HUES6 (cell line): ENCODE measurements around the gene ARAP1.

Experiments used
- H3K27ac ChIP-seq: 2 replicates; pipeline ENCODE4 v1.7.0; 2013; ENCODE audit warnings: low read depth, mild to moderate bottlenecking, low read length, inconsistent platforms
- H3K27me3 ChIP-seq: 2 replicates; pipeline ENCODE4 v1.6.1; 2013; ENCODE audit warnings: low read length; ENCODE audit not compliant: control insufficient read depth, insufficient read depth
- H3K36me3 ChIP-seq: 2 replicates; pipeline ENCODE4 v1.6.1; 2013; ENCODE audit warnings: low read length; ENCODE audit not compliant: control insufficient read depth, insufficient read depth
- H3K4me1 ChIP-seq: 2 replicates; pipeline ENCODE4 v1.6.1; 2013; ENCODE audit warnings: low read length; ENCODE audit not compliant: control insufficient read depth, insufficient read depth
- H3K4me3 ChIP-seq: 2 replicates; pipeline ENCODE4 v1.5.1; 2013; ENCODE audit warnings: low read depth, low read length
- H3K9ac ChIP-seq: one replicate; pipeline ENCODE4 v1.6.1; 2013; ENCODE audit warnings: mild to moderate bottlenecking, low read length
- H3K9me3 ChIP-seq: 2 replicates; pipeline ENCODE4 v1.6.1; 2013; ENCODE audit warnings: low read depth, low read length; ENCODE audit not compliant: control insufficient read depth, insufficient read depth

Gene ARAP1

DNA sequence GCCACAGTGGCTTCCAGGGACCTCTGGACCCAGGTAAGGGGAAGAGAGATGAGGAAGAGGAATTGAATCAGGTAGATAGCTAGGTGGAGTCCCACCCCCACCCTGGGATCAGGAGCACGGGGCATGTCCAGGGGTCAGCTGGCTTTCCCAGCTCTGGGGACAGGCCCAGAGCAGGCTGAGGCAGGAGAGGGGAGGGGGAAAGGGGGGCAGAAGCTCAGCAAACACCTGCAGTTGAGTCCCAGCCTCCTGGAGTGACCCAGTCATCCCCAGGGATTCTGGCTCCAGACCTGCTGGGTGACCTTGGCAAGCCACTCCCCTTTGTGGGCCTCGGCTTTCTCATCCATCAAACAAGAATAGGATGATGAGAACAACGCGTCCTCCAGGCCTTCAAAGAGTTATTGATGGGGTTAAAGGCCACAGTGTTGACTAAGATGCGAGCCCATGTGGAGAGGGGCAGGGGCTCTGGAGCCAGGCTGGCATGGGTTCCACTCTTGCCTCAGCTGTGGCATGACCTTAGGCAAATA is 25.6 kb upstream of the ARAP1 start:
- no peaks in the 10 kb centered on the region for H3K36me3 ChIP-seq
- H3K9me3 ChIP-seq: no peaks in the 10 kb centered on the region
- H3K27me3 ChIP-seq: peaks cover 7% of the 10 kb centered on the region
- no peak overlapping the region for H3K27ac ChIP-seq
- H3K4me1 ChIP-seq: peaks cover 25% of the 10 kb centered on the region
- H3K9ac ChIP-seq: no peak overlapping the region
- H3K4me3 ChIP-seq: no peak overlapping the region

DNA sequence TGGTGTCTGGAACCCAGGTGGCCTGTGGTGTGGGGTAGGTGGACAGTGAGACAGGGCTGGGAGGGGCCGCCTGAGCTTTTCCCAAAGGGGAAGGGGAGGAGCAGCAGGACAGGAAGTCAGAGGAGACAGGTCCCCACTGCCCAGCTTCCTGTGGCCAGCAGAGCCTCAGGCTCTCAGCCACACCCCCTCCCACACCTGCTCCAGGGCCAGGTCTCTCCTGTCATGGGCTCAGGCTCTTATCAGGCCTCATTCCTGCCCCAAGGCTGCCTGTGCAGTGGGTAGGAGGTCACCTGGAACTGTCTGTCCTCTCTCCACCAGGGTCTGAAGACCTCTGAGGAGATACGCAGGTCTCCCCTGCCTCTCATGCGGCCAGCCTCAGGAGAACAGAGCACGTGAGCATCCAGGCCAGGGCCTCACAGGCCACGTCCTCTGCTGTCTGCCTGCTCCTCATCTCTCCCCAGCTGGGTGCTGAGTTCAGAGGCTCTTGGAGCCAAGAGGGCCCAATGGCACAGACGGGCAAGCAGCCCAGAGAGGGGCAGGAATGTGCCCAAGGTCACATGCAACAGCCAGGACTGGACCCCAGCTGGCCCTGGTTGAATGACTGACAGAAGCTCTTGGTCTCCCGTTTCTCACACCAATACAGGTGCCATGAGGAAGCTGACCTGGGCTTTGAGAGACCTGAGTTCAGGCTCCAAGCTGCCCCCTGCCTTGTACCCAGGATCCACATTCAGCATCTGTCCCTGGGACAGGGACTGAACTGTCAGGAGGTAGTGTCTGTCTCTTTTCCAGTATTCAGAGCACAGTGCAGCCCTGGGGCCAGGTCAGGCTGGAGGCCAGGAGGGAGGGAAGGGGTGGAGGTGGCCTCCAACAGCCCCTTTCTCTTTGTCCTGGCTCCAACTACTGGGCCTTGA is 24.9 kb upstream of the ARAP1 start:
- Histone ChIP-seq H3K4me3 (no peak overlapping the region), H3K4me1 (peaks cover 18% of the 10 kb centered on the region), H3K9ac (no peak overlapping the region), H3K27me3 (peaks cover 7% of the 10 kb centered on the region), H3K36me3 (no peaks in the 10 kb centered on the region), H3K27ac (no peak overlapping the region), H3K9me3 (no peaks in the 10 kb centered on the region)

DNA sequence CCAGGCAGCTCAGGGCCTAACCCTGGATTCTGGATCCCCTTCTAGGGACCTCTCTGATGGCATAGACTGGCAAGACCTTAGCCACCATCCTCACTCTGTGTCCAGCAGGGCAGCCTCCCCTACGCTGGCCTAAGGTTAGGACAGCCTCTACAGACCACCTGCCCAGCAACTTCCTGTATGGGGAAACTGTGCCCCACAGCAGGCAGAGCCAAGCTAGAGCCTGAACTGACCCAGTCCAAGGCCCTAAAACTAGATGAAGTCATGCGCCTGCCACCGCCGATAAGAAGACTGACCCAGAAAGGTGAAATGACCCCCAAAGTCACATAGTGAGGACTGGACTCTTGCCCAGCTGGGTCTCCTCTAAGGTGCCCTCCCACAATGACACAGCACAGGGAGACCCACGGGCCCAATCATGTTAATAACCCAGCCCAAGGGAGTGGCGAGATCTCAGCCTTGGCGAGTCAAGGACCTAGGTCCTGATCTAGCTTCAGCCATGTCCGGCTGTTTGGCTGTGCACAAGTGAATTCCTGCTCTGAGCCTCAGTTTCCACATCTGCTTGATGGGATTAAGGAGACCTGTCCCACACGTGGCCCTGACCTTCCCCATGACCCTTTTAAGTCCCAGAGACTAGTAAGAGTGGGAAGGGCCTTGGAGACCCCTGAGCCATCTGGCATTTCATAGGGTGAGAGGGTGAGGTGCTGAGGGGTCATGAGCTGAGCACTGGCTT is 24.1 kb upstream of the ARAP1 start:
- Histone ChIP-seq H3K27ac (no peak overlapping the region), H3K9ac (no peak overlapping the region), H3K36me3 (no peaks in the 10 kb centered on the region), H3K27me3 (peaks cover 7% of the 10 kb centered on the region), H3K9me3 (no peaks in the 10 kb centered on the region), H3K4me3 (no peak overlapping the region), H3K4me1 (peaks cover 20% of the 10 kb centered on the region; the same call in 1 of the 2 replicates)

DNA sequence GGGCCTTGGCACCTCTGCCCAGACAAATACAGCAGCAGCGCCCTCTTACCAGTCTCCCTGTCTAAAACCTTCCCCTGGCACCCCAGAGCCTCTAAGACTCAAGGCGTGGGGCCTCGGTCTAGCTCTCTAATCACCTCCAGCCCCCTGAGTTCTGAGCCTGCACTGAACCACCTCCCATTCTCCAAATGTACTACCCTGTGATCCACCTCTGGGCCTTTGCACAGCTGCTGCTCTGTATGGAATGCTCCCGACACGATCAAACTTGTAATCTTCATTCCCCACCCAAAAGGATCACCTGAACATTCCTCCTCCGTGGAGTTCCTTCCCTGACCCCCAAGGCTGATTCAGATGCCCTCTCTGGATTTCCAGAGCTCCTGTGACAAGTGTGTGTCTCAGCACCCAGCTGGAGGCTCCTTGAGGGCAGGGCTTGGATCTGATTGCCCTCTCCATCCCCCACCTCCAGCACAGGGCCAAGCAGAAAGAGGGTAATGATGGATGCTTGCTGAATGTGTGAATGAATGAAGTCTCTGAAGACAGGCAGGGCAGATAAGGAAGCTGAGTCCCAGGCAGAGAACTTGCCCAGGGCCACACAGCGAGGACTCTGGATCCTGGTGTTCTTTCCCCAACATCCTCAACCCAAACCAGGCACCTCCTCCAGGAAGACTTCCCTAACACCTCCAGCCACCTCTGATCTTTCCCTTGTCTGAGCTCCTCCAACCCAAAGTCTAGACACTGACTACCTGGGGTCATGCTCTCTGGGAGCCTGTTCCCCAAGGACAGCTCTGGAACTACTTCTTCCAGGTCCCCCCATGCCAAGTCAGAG is 23.3 kb upstream of the ARAP1 start:
- Histone ChIP-seq H3K9ac (no peak overlapping the region), H3K27me3 (peaks cover under 1% of the 10 kb centered on the region; the same call in 1 of the 2 replicates), H3K4me3 (no peak overlapping the region), H3K9me3 (no peaks in the 10 kb centered on the region), H3K27ac (no peak overlapping the region), H3K4me1 (peaks cover 16% of the 10 kb centered on the region; the same call in 1 of the 2 replicates), H3K36me3 (no peaks in the 10 kb centered on the region)

DNA sequence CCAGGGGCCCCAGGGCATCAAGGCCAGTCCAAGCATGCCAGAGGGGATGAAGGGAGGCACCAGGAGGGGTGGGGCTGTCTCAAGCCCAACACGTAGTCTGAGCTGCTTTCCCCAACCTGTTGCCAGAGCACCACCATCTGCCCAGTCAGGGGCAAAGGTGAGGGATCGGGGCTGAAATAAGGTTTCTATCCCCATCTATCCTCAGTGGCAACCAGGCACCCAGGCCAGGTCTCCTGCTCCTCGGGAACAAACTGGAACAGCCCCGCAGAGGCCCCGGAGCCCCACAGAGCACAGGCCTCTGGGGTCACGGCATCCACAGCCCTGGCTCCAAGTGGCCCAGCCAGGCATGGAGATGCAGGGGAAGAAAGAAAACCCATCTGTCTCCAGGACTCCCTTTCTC is 22.3 kb upstream of the ARAP1 start:
- no peak overlapping the region for H3K27ac ChIP-seq
- no peaks in the 10 kb centered on the region for H3K36me3 ChIP-seq
- H3K4me1 ChIP-seq: peaks cover 9% of the 10 kb centered on the region; the same call in 1 of the 2 replicates
- no peak overlapping the region for H3K9ac ChIP-seq
- no peaks in the 10 kb centered on the region for H3K9me3 ChIP-seq
- no peak overlapping the region for H3K4me3 ChIP-seq
- H3K27me3 ChIP-seq: no peaks in the 10 kb centered on the region

DNA sequence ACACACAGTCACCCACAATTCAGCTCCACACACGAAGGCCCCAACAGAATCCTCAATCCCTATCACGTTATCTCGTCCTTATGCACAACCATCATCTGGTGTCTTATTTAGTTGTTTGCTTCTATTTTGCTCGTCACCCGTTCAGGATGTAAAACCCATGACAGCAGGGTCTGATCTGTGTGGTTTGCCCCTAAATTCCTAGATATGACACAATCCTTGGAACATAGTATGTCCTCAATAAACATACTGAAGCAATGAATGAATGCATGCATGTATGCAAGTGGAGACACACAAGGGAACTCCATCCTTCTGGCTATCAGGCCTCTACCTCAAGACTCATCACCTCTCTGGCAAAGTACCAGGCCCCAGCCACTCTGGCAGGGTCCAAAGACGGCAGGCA is 21.5 kb upstream of the ARAP1 start:
- Histone ChIP-seq H3K27ac (no peak overlapping the region), H3K9me3 (no peaks in the 10 kb centered on the region), H3K27me3 (no peaks in the 10 kb centered on the region), H3K4me3 (no peak overlapping the region), H3K4me1 (peaks cover 11% of the 10 kb centered on the region), H3K36me3 (no peaks in the 10 kb centered on the region), H3K9ac (no peak overlapping the region)

DNA sequence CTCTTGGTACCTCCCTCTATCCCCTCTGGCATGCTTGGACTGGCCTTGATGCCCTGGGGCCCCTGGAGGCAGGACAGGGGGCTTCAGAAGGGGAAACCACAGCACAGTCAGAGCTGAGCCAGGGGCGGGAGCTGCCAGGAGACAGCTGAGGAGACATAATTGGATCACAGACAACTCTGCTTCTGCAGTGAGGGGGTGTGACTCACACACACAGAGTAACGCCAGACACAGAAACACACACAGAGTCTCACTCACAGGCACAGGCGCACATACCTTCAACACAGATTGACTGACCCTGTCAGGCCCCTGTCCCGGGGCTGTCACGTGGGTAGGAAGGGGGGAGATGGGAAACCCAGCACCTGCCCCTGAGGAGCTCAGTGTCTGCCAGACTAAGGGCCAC is 21.1 kb upstream of the ARAP1 start:
- Histone ChIP-seq H3K27ac (no peak overlapping the region), H3K4me3 (no peak overlapping the region), H3K4me1 (peaks cover 16% of the 10 kb centered on the region), H3K27me3 (no peaks in the 10 kb centered on the region), H3K36me3 (no peaks in the 10 kb centered on the region), H3K9me3 (no peaks in the 10 kb centered on the region), H3K9ac (no peak overlapping the region)

DNA sequence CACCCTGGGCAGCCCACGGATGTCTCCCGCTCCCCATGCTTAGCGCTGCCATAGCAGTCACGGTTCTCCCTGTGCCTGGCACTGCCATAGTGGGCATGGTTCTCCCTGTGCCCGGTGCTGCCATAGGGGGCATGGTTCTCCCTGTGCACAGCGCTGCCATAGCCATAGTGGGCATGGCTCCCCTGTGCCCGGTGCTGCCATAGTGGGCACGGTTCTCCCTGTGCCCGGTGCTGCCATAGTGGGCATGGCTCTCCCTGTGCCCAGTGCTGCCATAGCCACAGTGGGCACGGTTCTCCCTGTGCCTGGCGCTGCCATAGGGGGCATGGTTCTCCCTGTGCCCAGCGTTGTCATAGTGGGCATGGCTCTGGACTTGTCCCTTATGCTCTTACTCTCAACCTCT is 19.9 kb upstream of the ARAP1 start:
- H3K36me3 ChIP-seq: no peaks in the 10 kb centered on the region
- no peak overlapping the region for H3K4me3 ChIP-seq
- no peaks in the 10 kb centered on the region for H3K27me3 ChIP-seq
- no peak overlapping the region for H3K9ac ChIP-seq
- H3K4me1 ChIP-seq: peaks cover 17% of the 10 kb centered on the region
- H3K27ac ChIP-seq: no peak overlapping the region
- no peaks in the 10 kb centered on the region for H3K9me3 ChIP-seq

DNA sequence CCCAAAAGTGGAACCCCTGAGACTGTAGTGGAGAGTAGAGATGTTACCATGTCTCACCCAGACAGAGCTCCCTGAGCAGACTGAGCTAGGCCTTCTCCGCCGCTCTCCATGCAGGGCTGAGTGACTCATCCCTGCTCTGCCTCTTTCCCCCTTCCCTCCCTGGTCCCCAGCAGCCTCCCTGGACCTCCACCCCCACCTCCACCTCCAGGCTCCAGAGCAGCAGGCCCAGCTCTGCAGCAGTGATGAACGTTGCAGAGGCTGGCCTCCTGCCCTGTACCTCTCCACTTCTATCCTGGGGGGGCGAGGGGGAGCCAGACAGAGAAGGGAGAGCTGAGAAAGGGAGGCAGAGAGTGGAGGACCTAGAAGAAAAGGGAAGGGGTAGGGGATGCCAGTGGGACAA is 19.3 kb upstream of the ARAP1 start:
- Histone ChIP-seq H3K27me3 (no peaks in the 10 kb centered on the region), H3K9ac (no peak overlapping the region), H3K27ac (no peak overlapping the region), H3K36me3 (no peaks in the 10 kb centered on the region), H3K9me3 (no peaks in the 10 kb centered on the region), H3K4me3 (no peak overlapping the region), H3K4me1 (peaks cover 14% of the 10 kb centered on the region)

DNA sequence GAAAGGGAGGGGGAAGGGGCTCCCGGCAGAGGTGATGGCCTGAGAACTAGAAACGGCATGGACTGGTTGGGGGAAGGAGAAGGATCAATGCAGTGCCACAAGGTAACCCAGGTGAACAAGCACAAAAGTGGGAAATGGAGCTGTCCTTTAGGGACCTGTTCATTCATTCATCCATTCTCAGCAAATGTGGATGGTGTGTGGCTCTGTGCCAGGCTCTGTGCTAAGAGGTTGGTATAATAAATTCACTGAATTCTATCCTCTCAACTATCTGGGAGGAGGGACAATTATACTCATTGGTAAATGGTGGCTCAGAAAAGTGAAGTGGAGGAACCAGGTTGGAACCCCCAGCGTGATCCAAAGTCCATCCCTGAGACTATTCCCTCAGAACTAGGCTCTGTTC is 18.6 kb upstream of the ARAP1 start:
- no peaks in the 10 kb centered on the region for H3K27me3 ChIP-seq
- no peaks in the 10 kb centered on the region for H3K9me3 ChIP-seq
- no peak overlapping the region for H3K4me3 ChIP-seq

More for the DNA sequence above, 18.6 kb upstream of the ARAP1 start:
- no peaks in the 10 kb centered on the region for H3K36me3 ChIP-seq
- peaks cover 14% of the 10 kb centered on the region for H3K4me1 ChIP-seq
- H3K9ac ChIP-seq: no peak overlapping the region
- no peak overlapping the region for H3K27ac ChIP-seq
